Esophagus squamous epithelium (tissue), 5 donors: ENCODE data around the gene RPAP3. TPM values are rescaled to one million over a fixed set of nuclear protein-coding genes. Genes with fewer than 3 reads are reported as not detected.

ENCODE experiments used
- DNase-seq: peaks from one replicate; lab custom pipeline; 2025; lab: John Stamatoyannopoulos, UW
- H3K27ac ChIP-seq, 4 donors: fragments of 200-600 bp; sonication (generic); one replicate each; pipeline ENCODE4 v1.5.1; 2016 to 2019; ENCODE audit warnings: mild to moderate bottlenecking in 1 of 4
- H3K27me3 ChIP-seq, 4 donors: fragments of 200-600 bp; sonication (generic); 1 replicate in 3 of 4; 2 replicates in 1 of 4; pipeline versions ENCODE4 v1.5.1 to v1.6.0; 2017 to 2021; ENCODE audit warnings: antibody characterized with exemption in 1 of 4
- H3K36me3 ChIP-seq, 3 donors: fragments of 200-600 bp; sonication (generic); one replicate each; pipeline ENCODE4 v1.5.1; 2016 to 2019
- H3K4me1 ChIP-seq, 3 donors: fragments of 200-600 bp; sonication (generic); one replicate each; pipeline ENCODE4 v1.5.1; 2017 to 2019
- H3K4me3 ChIP-seq, 4 donors: fragments of 200-600 bp; sonication (generic); 1 replicate in 3 of 4; 2 replicates in 1 of 4; pipeline ENCODE4 v1.5.1; 2016 to 2019; ENCODE audit warnings: mild to moderate bottlenecking in 2 of 4, moderate library complexity in 1 of 4
- H3K9me3 ChIP-seq, 3 donors: fragments of 200-600 bp; sonication (generic); one replicate each; pipeline ENCODE4 v1.5.1; 2016 to 2019
- CTCF ChIP-seq, 6 experiments: fragments of 450-650 bp in 4 of 6; fragments of 200-600 bp in 2 of 6; sonication (generic) in 2 of 6; IDR thresholded peaks; one replicate each; pipeline ENCODE4 v1.5.1; 2016 to 2019; ENCODE audit warnings: antibody characterized with exemption in 6 of 6, mild to moderate bottlenecking in 4 of 6, moderate library complexity in 4 of 6
- POLR2A ChIP-seq, 4 donors: fragments of 450-650 bp; IDR thresholded peaks; one replicate each; pipeline ENCODE4 v1.6.1; 2017; ENCODE audit warnings: antibody characterized with exemption in 4 of 4, mild to moderate bottlenecking in 4 of 4, moderate library complexity in 3 of 4
- WGBS, 2 donors: methylation state at CpG; one replicate each; pipeline ENCODE4 v1.1.5; 2018; 5-methylcytosine and 5-hydroxymethylcytosine counted together
- intact Hi-C: fragments of 100-400 bp; cut with DNase I; formaldehyde crosslinking; loops from one replicate; pipeline ENCODE4 v1.15.0; 2022
- total RNA-seq, 4 donors: library from RNA; depleted of rRNA; stranded (reverse); fragments of >200 nt; gene quantifications; one replicate each; pipeline ENCODE4 v1.1.0, GENCODE V29; 2016
- donor health status: DM: yes; HTN: yes; CAD: no.

The RPAP3 gene
- total RNA-seq, 4 donors from 2014 or later: 7.7 to 20.3 (median 17.7) TPM

GRCh38 chr12:47736216-47736615, 30.4 kb upstream of the RPAP3 start:
- no peak for DNase-seq
- Histone ChIP-seq H3K9me3 (no peaks in the 10 kb centered on the region), H3K27me3 (no peaks in the 10 kb centered on the region), H3K4me3 (no peak overlapping the region), H3K36me3 (peaks cover 0 to 7% (median 0%) of the 10 kb centered on the region in 3 donors), H3K27ac (peak overlapping the region; percentile 71 to 85 (median 81)), H3K4me1 (peaks cover 32 to 90% (median 54%) of the 10 kb centered on the region in 3 donors)
- intact Hi-C loops: no loop called here
- 38 to 60% methylated on average over 1 to 2 of the region's 4 CpGs for WGBS, 2 donors
- TF ChIP-seq CTCF (IDR thresholded peaks at IDR 0.05) (no peak), POLR2A (IDR thresholded peaks at IDR 0.05) (no peak)

- no peak for DNase-seq
- intact Hi-C loops: no loop called here
- H3K9me3 ChIP-seq: no peaks in the 10 kb centered on the region
- H3K27me3 ChIP-seq: no peaks in the 10 kb centered on the region
- H3K27ac ChIP-seq: peak overlapping the region; percentile 71 to 85 (median 81)
- 21 to 73% methylated on average over 4 to 5 of the region's 11 CpGs for WGBS, 2 donors
- no peak overlapping the region for H3K4me3 ChIP-seq
- peaks cover 0 to 7% (median 0%) of the 10 kb centered on the region in 3 donors for H3K36me3 ChIP-seq
- peaks cover 26 to 90% (median 48%) of the 10 kb centered on the region in 3 donors for H3K4me1 ChIP-seq
- TF ChIP-seq POLR2A (IDR thresholded peaks at IDR 0.05): no peak
- no peak for TF ChIP-seq CTCF (IDR thresholded peaks at IDR 0.05)
Observed at GRCh38 chr12:47735649-47736048, 29.8 kb upstream of the RPAP3 start.

- H3K4me3 ChIP-seq: no peak overlapping the region
- TF ChIP-seq POLR2A (IDR thresholded peaks at IDR 0.05) (no peak), CTCF (IDR thresholded peaks at IDR 0.05) (no peak)
- 69 to 85% methylated on average over 5 to 8 of the region's 12 CpGs for WGBS, 2 donors
- H3K9me3 ChIP-seq: no peaks in the 10 kb centered on the region
- peaks cover 0 to 7% (median 0%) of the 10 kb centered on the region in 3 donors for H3K36me3 ChIP-seq
- peak overlapping the region; percentile 71 to 85 (median 81) for H3K27ac ChIP-seq
- no peaks in the 10 kb centered on the region for H3K27me3 ChIP-seq
- intact Hi-C loops: no loop called here
- no peak for DNase-seq
- H3K4me1 ChIP-seq: peaks cover 19 to 90% (median 47%) of the 10 kb centered on the region in 3 donors
Observed at GRCh38 chr12:47734725-47735480, 29.1 kb upstream of the RPAP3 start.

GRCh38 chr12:47733142-47733541, 27.3 kb upstream of the RPAP3 start:
- TF ChIP-seq POLR2A (IDR thresholded peaks at IDR 0.05) (no peak), CTCF (IDR thresholded peaks at IDR 0.05) (peak in 1 of 6 experiments; percentile 7)
- no CpG with 5 or more reads among the region's 4 CpGs for WGBS, 2 donors
- no peak for DNase-seq
- H3K4me3 ChIP-seq: no peak overlapping the region
- no peak overlapping the region for H3K27ac ChIP-seq
- peaks cover 0 to 3% (median 0%) of the 10 kb centered on the region in 3 donors for H3K36me3 ChIP-seq
- H3K4me1 ChIP-seq: peaks cover 15 to 91% (median 42%) of the 10 kb centered on the region in 3 donors
- no peaks in the 10 kb centered on the region for H3K27me3 ChIP-seq
- H3K9me3 ChIP-seq: no peaks in the 10 kb centered on the region
- intact Hi-C loops: no loop called here

- intact Hi-C loops: no loop called here
- no peaks in the 10 kb centered on the region for H3K27me3 ChIP-seq
- no peak for DNase-seq
- WGBS, 2 donors: 75 to 83% methylated on average over 2 of the region's 2 CpGs
- peaks cover 15 to 87% (median 35%) of the 10 kb centered on the region in 3 donors for H3K4me1 ChIP-seq
- no peak for TF ChIP-seq POLR2A (IDR thresholded peaks at IDR 0.05)
- TF ChIP-seq CTCF (IDR thresholded peaks at IDR 0.05): no peak
- no peak overlapping the region for H3K4me3 ChIP-seq
- H3K36me3 ChIP-seq: no peaks in the 10 kb centered on the region
- no peaks in the 10 kb centered on the region for H3K9me3 ChIP-seq
- H3K27ac ChIP-seq: no peak overlapping the region
Observed at GRCh38 chr12:47732504-47732903, 26.7 kb upstream of the RPAP3 start.
